Left ventricle myocardium inferior (tissue), 1 donor: ENCODE data around the gene LRFN3. TPM values are rescaled to one million over a fixed set of nuclear protein-coding genes. Genes with fewer than 3 reads are reported as not detected.
"Not testable (repeated sequence)": the region's sequence is repeated elsewhere in the genome, so short reads cannot be mapped to it uniquely, and the experiment has no call there.

Experiments
- DNase-seq: peaks from one replicate; pipeline ENCODE4 v3.0.0-alpha.2; 2020
- H3K27ac ChIP-seq: fragments of 200-600 bp; replicated peaks from 2 replicates; pipeline ENCODE4 v1.8.0; 2021
- H3K27me3 ChIP-seq: fragments of 200-600 bp; 2 replicates; pipeline ENCODE4 v1.8.0; 2021; ENCODE audit warnings: low read depth
- H3K36me3 ChIP-seq: fragments of 200-600 bp; 2 replicates; pipeline ENCODE4 v1.8.0; 2021
- H3K4me1 ChIP-seq: fragments of 200-600 bp; 2 replicates; pipeline ENCODE4 v1.8.0; 2021
- H3K4me3 ChIP-seq: fragments of 200-600 bp; 2 replicates; pipeline ENCODE4 v1.8.0; 2021; ENCODE audit warnings: mild to moderate bottlenecking, moderate library complexity
- H3K9me3 ChIP-seq: fragments of 200-600 bp; replicated peaks from 2 replicates; pipeline ENCODE4 v1.8.0; 2021
- CTCF ChIP-seq: fragments of 200-600 bp; IDR thresholded peaks from 2 replicates; pipeline ENCODE4 v1.8.0; 2021; ENCODE audit warnings: antibody characterized with exemption, mild to moderate bottlenecking, borderline replicate concordance
- intact Hi-C: fragments of 100-400 bp; cut with micrococcal nuclease; formaldehyde crosslinking; loops from one replicate; pipeline ENCODE4 v1.11.0; 2022
- long read RNA-seq: library from polyadenylated mRNA; unstranded; transcript quantifications from one replicate; pipeline ENCODE4 v2.0.0, GENCODE V29; 2021
- total RNA-seq: library from RNA; stranded (reverse); fragmentation: NEBNext Ultra II Directional; extraction: Animal tissue kit (Norgen Biotek cat#: 25700); gene quantifications from one replicate; pipeline ENCODE4 v1.2.1, GENCODE V29; 2021
- donor health status: DM: no; HTN: yes; CAD: no; lungs with severe emphysema.

LRFN3 gene
- 7.1 TPM for total RNA-seq
- long read RNA-seq, transcript LRFN3-201 (3 exons, 2,513 nt), result major isoform, 8 of 13 reads
- long read RNA-seq, partial matches to known transcripts, result 5 of 13 reads
- long read RNA-seq, other reads (novel, unspliced or antisense), result 0 of 13 reads

GRCh38 chr19:35935911-35936737, at the start of gene LRFN3:
Gene LRFN3, plus strand, starts transcription at chr19:35936374. Its CDS starts 3,052 bp downstream, at chr19:35939426.
- H3K36me3 ChIP-seq, result peaks cover 22% of the 10 kb centered on the region
- DNase-seq, result peak; percentile 78

DNA sequence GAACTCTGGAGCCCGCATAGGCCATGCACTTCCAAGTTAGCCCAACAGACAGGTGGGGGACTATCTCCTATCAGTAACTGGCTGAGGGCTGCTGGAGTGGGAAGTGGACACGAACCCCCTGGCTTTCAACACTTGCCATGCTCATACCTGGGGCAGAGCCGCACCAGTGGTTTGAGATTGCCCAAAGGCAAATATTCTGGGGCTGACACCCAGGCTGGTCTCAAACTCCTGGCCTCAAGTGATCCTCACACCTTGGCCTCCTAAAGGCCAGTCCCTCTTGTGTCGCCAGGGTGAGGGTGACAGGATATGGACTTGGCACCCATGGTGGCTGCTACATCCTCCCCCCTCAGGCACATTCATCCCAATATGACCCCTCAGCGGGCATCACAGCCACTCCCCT, 49.0 kb upstream of the LRFN3 start:
- no peaks in the 10 kb centered on the region for H3K4me1 ChIP-seq
- H3K27me3 ChIP-seq, result no peaks in the 10 kb centered on the region
- H3K4me3 ChIP-seq, result no peak overlapping the region
- peaks cover 40% of the 10 kb centered on the region for H3K36me3 ChIP-seq
- H3K27ac ChIP-seq, result no peak overlapping the region
- DNase-seq, result no peak
- no peaks in the 10 kb centered on the region for H3K9me3 ChIP-seq
- intact Hi-C loops, result loop anchor here (10.0 kb wide), 1 partner anchor 48 kb away; the partner anchor contains the start of gene LRFN3
- TF ChIP-seq CTCF, result no peak

More at GRCh38 chr19:35935911-35936737, at the start of gene LRFN3:
- no peaks in the 10 kb centered on the region for H3K9me3 ChIP-seq
- H3K4me1 ChIP-seq, result peaks cover 35% of the 10 kb centered on the region
- H3K27ac ChIP-seq, result peak within 1 kb of the TSS; percentile 76
- TF ChIP-seq CTCF, result no peak
- intact Hi-C loops, result loop anchor here (10.0 kb wide), 1 partner anchor 51 kb away; no protein-coding TSS in a partner anchor
- H3K4me3 ChIP-seq, result peak within 1 kb of the TSS; percentile 71
- H3K27me3 ChIP-seq, result no peaks in the 10 kb centered on the region

- Histone ChIP-seq H3K9me3 (no peaks in the 10 kb centered on the region), H3K4me3 (no peak overlapping the region), H3K27ac (no peak overlapping the region), H3K27me3 (no peaks in the 10 kb centered on the region), H3K4me1 (no peaks in the 10 kb centered on the region), H3K36me3 (peaks cover 51% of the 10 kb centered on the region)
- DNase-seq, result no peak
- intact Hi-C loops, result loop anchor here (10.0 kb wide), 1 partner anchor 46 kb away; the partner anchor contains the start of gene LRFN3
- no peak for TF ChIP-seq CTCF
Observed at GRCh38 chr19:35888398-35888797, 47.8 kb upstream of the LRFN3 start.

DNA sequence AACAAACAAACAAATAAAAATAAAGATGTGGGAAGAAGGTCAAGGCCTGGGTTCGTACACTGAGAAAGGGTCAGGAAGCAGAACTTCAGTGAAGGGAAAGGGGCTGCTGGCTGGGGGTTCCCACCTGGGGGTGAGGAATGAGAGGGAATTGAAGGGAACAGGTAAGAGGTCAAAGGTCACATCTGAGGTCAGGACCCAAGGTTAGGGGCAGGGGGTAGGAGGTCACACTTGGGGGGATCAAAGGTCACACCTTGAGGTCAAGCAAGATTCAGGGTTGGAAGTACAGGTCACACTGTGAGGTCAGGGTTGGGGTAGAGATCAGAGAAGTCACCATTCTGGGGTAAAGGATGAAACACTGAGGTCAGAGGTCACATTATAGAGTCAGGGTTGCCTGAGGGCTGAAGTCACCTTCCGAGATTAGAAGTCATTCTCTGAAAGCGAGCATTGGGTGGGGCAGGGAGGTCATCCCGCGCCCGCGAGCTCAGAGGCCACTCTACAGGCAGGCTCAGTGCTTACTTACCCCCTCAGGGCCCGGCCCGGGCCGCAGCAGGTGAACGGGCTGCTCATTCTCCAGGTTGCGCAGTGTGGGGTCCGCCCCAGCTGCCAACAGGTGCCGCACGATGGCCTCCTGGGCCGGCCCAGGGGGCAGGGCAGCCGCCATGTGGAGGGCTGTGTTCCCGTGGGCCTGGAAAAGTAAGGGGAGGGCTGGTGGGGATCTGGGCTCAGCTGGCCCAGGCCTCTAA, 46.6 kb upstream of the LRFN3 start:
- Histone ChIP-seq H3K27ac (no peak overlapping the region), H3K36me3 (peaks cover 62% of the 10 kb centered on the region), H3K4me3 (no peak overlapping the region), H3K27me3 (no peaks in the 10 kb centered on the region), H3K4me1 (no peaks in the 10 kb centered on the region), H3K9me3 (no peaks in the 10 kb centered on the region)
- no peak for TF ChIP-seq CTCF
- intact Hi-C loops, result loop anchor here (10.0 kb wide), 1 partner anchor 45 kb away; the partner anchor contains the start of gene LRFN3
- no peak for DNase-seq

- Histone ChIP-seq H3K4me3 (no peak overlapping the region), H3K27me3 (no peaks in the 10 kb centered on the region), H3K4me1 (no peaks in the 10 kb centered on the region), H3K9me3 (no peaks in the 10 kb centered on the region), H3K36me3 (peaks cover 69% of the 10 kb centered on the region), H3K27ac (no peak overlapping the region)
- intact Hi-C loops, result no loop called here
- DNase-seq, result no peak
- TF ChIP-seq CTCF, result no peak
Observed at GRCh38 chr19:35890113-35890650, 46.0 kb upstream of the LRFN3 start.

DNA sequence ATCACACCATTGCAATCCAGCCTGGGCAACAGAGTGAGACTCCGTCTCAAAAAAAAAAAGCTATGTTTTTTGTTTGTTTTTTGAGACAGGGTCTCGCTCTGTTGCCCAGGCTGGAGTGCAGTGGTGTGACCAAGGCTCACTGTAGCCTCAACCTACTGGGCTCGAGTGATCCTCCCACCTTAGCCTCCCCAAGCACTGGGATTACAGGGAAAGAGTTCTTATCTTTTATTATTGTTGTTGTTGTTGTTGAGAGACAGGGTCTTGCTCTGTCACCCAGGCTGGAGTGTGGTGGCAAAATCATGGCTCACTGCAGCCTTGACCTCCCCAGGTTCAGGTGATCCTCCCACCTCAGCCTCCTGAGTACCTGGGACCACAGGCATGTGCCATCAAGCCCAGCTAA, 44.4 kb upstream of the LRFN3 start:
- not testable (repeated sequence) for DNase-seq, H3K27ac ChIP-seq

More for the DNA sequence above, 44.4 kb upstream of the LRFN3 start:
- intact Hi-C loops, H3K4me1 ChIP-seq, H3K4me3 ChIP-seq, H3K27me3 ChIP-seq, H3K9me3 ChIP-seq: not testable (repeated sequence)
- H3K36me3 ChIP-seq, result peaks cover 85% of the 10 kb centered on the region
